Astrocyte of the spinal cord (primary cell): ENCODE results near the gene PPP1R14C.

Experiments
- DNase-seq: peaks from one replicate; pipeline ENCODE4 v3.0.0; 2011; ENCODE audit warnings: low read depth, low spot score
- H3K4me3 ChIP-seq: 2 replicates; pipeline ENCODE4 v1.5.1; 2011; ENCODE audit warnings: low read depth, mild to moderate bottlenecking, low read length, moderate library complexity
- in situ Hi-C: cut with HindIII; loops from 2 replicates; pipeline ENCODE4 v1.10.0; 2017; ENCODE audit warnings: low sequenced_read_pairs
- TF ChIP-seq, protein P1 (sequence below): IDR thresholded peaks from 2 replicates; pipeline ENCODE4 v1.5.1; 2012; ENCODE audit warnings: low read depth, mild to moderate bottlenecking, low read length, inconsistent platforms

PPP1R14C gene

GRCh38 chr6:150119173-150119572, 23.7 kb upstream of the PPP1R14C start:
- TF ChIP-seq, protein P1, sequence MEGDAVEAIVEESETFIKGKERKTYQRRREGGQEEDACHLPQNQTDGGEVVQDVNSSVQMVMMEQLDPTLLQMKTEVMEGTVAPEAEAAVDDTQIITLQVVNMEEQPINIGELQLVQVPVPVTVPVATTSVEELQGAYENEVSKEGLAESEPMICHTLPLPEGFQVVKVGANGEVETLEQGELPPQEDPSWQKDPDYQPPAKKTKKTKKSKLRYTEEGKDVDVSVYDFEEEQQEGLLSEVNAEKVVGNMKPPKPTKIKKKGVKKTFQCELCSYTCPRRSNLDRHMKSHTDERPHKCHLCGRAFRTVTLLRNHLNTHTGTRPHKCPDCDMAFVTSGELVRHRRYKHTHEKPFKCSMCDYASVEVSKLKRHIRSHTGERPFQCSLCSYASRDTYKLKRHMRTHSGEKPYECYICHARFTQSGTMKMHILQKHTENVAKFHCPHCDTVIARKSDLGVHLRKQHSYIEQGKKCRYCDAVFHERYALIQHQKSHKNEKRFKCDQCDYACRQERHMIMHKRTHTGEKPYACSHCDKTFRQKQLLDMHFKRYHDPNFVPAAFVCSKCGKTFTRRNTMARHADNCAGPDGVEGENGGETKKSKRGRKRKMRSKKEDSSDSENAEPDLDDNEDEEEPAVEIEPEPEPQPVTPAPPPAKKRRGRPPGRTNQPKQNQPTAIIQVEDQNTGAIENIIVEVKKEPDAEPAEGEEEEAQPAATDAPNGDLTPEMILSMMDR: no peak
- H3K4me3 ChIP-seq: no peak overlapping the region
- DNase-seq: peak; percentile 5
- in situ Hi-C loops: no loop called here

GRCh38 chr6:150123645-150124044, 19.2 kb upstream of the PPP1R14C start:
- TF ChIP-seq, protein P1: no peak
- in situ Hi-C loops: no loop called here
- no peak overlapping the region for H3K4me3 ChIP-seq
- DNase-seq: no peak

DNA sequence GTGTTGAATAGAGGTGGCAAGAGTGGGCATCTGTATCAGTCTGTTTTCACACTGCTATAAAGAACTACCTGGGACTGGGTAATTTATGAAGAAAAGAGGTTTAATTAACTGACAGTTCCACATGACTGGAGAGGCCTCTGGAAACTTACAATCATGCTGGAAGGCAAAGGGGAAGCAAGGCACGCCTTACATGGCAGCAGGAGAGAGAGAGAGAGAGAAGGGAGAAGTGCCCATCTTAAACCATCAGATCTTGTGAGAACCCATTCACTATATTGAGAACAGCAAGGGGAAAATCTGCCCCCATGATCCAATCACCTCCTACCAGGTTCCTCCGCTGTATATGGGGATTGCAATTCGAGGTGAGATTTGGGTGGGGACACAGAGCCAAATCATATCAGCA, 18.6 kb upstream of the PPP1R14C start:
- in situ Hi-C loops: no loop called here
- TF ChIP-seq, protein P1: no peak
- DNase-seq: no peak
- H3K4me3 ChIP-seq: no peak overlapping the region

DNA sequence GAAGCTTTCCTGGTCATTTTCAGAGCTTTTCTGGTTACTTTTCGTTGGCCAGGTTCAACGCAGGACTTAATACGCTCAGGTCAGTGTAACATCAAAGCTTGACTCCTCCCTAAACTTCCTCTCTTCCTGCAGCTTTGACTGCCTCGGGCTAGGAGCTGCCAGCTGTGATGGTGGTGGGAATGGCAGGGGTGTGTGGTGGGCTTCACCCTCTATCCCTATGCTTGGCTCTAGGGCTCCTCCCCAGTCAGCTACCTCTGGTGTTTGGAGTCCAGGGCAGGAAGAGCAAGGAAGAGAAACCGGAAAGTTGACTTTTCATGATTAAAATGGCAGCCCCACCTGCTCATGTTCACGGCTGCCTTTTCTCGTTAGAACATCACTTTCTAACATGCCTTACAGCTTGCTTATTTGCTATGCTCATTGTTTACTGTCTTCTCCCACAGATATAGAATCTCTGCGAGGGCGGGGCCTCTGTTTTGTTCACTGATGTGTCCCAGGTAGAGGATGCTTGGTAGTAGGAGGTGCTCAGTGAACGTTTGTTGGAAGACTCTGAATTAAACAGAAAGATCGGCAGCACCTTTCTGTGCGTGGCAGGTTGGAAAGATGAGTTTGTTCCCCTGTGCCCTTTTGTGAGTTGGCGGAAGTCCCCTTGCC, 16.1 kb upstream of the PPP1R14C start:
- DNase-seq: no peak
- H3K4me3 ChIP-seq: no peak overlapping the region
- in situ Hi-C loops: no loop called here
- TF ChIP-seq, protein P1: no peak

- TF ChIP-seq, protein P1: no peak
- DNase-seq: no peak
- in situ Hi-C loops: no loop called here
- no peak overlapping the region for H3K4me3 ChIP-seq
These were observed 14.4 kb upstream of the PPP1R14C start for GRCh38 chr6:150128425-150128824.

DNA sequence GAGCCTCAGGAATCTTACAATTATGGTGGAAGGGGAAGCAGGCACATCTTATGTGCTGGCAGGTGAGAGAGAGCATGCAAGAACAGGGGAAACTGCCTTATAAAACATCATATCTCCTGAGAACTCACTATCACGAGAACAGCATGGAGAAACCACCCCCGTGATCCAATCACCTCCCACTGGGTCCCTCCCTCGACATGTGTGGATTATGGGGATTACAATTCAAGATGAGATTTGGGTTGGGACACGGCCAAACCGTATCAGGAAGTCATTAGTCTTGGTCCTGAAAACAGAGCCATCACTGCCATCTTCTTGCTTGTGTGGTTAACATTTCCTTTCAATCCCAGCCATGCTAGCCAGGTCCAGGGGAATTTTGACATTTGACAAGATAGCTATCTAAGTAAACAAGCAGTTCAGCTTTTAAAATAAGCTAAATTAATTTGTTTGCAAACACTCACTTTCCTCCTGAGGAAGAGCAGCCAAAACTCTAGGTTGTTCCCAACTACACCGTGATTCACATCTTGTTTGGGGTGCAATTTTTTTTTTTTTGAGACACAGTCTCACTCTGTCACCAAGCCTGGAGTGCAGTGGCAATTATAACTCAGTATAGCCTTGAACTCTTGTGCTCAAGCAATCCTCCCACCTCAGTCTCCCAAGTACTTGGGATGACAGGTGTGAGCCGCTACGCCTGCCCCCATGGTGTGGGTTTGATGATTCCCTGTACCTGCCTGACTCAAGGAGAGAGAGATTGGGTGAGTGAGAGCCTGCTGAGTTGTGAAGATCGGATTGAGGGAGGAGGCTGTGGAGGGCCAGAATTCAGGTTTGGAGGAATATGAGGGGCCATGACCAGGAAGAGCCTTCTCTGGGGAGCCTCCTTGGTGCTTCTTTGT, 13.0 kb upstream of the PPP1R14C start:
- in situ Hi-C loops: no loop called here
- no peak for DNase-seq
- no peak overlapping the region for H3K4me3 ChIP-seq
- TF ChIP-seq, protein P1: no peak
